Loucy (cell line): ENCODE measurements around the gene PFKFB4.

Experiments used
- EZH2phosphoT487 ChIP-seq: fragments of 200-600 bp; IDR thresholded peaks from 2 replicates; pipeline ENCODE4 v1.6.1; 2018; ENCODE audit warnings: antibody characterized with exemption, mild to moderate bottlenecking, moderate library complexity, borderline replicate concordance
- TF ChIP-seq, protein P1 (sequence below): fragments of 200-600 bp; sonication (generic); conservative IDR thresholded peaks from 2 replicates; pipeline ENCODE4 v1.5.1; 2014; ENCODE audit warnings: mild to moderate bottlenecking, antibody characterized with exemption, low read length

DNA sequence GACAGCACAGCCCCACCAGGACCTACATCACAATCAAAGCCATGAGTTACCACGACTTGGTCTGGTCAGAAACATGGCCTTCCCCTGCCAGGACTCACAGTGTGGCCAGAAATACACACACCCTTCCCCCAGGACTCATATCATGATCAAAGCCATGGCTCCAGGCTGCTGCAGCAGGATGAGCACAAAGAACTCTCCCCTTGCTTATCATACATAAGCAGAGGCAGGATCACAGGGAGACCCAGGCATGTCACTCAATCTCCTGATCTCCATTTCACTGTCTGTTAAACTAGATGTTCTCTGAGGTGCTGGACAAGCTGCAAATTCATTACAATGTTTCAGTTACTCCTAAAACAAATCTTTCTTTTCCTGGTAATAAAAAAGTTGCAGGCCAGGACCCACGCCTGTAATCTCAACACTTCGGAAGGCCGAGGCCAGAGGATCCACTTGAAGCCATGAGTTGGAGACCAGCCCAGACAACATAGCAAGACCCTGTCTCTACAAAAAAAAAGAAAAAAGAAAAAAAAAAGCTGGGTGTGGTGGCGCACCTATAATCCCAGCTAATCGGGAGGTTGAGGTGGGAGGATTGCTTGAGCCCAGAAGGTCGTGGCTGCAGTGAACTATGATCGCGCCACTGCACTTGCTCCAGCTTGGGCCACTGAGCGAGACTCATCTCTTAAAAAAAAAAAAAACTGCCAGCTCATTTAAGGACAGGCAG is 1.2 kb downstream of the PFKFB4 start:
- TF ChIP-seq, protein P1, sequence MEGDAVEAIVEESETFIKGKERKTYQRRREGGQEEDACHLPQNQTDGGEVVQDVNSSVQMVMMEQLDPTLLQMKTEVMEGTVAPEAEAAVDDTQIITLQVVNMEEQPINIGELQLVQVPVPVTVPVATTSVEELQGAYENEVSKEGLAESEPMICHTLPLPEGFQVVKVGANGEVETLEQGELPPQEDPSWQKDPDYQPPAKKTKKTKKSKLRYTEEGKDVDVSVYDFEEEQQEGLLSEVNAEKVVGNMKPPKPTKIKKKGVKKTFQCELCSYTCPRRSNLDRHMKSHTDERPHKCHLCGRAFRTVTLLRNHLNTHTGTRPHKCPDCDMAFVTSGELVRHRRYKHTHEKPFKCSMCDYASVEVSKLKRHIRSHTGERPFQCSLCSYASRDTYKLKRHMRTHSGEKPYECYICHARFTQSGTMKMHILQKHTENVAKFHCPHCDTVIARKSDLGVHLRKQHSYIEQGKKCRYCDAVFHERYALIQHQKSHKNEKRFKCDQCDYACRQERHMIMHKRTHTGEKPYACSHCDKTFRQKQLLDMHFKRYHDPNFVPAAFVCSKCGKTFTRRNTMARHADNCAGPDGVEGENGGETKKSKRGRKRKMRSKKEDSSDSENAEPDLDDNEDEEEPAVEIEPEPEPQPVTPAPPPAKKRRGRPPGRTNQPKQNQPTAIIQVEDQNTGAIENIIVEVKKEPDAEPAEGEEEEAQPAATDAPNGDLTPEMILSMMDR: no peak
- TF ChIP-seq EZH2phosphoT487: no peak
